ENCODE measurements around the gene TMEM52.

- TF ChIP-seq, protein P1, sequence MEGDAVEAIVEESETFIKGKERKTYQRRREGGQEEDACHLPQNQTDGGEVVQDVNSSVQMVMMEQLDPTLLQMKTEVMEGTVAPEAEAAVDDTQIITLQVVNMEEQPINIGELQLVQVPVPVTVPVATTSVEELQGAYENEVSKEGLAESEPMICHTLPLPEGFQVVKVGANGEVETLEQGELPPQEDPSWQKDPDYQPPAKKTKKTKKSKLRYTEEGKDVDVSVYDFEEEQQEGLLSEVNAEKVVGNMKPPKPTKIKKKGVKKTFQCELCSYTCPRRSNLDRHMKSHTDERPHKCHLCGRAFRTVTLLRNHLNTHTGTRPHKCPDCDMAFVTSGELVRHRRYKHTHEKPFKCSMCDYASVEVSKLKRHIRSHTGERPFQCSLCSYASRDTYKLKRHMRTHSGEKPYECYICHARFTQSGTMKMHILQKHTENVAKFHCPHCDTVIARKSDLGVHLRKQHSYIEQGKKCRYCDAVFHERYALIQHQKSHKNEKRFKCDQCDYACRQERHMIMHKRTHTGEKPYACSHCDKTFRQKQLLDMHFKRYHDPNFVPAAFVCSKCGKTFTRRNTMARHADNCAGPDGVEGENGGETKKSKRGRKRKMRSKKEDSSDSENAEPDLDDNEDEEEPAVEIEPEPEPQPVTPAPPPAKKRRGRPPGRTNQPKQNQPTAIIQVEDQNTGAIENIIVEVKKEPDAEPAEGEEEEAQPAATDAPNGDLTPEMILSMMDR (IDR thresholded peaks at IDR 0.05; ENCODE audit: poor library complexity, severe bottlenecking), result no peak
- TF ChIP-seq EZH2 (IDR thresholded peaks at IDR 0.05; ENCODE audit: borderline replicate concordance, insufficient read depth, low read length, poor library complexity, severe bottlenecking) (no peak), POLR2AphosphoS5 (IDR thresholded peaks at IDR 0.05) (no peak), REST (IDR thresholded peaks at IDR 0.05; ENCODE audit: borderline replicate concordance) (no peak)
These were observed 39.0 kb upstream of the TMEM52 start for GRCh38 chr1:1958071-1958541.
